ENCODE results near the gene AGXT.

Gene AGXT

DNA sequence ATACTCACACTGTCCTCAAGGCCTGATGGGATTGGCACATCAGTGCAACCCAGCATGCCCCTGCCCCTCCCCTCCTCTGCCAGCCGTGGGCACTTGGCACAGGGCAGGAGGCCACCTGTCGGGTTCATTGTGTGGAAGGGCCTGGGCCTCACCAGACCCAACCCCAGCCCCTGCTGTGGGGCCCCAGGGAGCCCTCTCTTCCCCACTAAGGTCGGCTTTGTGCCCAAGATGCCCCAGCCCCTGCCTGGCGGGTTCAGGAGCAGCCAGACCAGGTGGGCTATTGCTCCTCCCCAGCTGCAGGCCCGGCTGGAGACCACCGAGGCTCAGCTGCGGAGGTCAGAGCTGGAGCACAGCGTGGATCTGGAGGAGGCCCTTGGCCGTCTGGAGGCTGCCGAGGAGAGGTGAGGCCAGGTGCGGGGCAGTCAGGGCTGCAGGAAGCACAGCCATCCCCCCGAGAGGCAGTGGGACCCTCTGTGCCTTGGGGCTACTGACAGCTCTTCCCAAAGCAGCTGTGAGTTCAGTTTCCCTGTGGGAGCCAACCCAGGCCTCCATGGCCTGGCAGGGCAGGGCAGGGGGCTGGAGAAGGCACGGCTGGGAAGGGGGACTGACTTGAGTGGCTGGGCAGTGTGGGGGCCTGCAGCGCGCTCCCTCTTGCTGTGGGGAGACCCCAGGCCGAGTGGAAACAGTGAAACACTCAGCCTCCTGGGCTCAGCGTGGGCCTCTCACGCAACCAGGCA, 53.8 kb downstream of the AGXT start:
- H3K4me1 ChIP-seq (ENCODE audit: control insufficient read depth, insufficient read depth, low read length), result no peaks in the 10 kb centered on the region
- no peak overlapping the region for H3K4me3 ChIP-seq (ENCODE audit: low read length)
- no peaks in the 10 kb centered on the region for H3K36me3 ChIP-seq (ENCODE audit: control insufficient read depth, insufficient read depth, low read length)
- no peak overlapping the region for H3K9ac ChIP-seq (ENCODE audit: low read length)
- H3K27me3 ChIP-seq (ENCODE audit: control insufficient read depth, insufficient read depth, low read length), result no peaks in the 10 kb centered on the region
- no peak overlapping the region for H3K27ac ChIP-seq (ENCODE audit: low read depth, low read length)

GRCh38 chr2:240922982-240923537, 54.4 kb downstream of the AGXT start:
- Histone ChIP-seq H3K27me3 (ENCODE audit: control insufficient read depth, insufficient read depth, low read length) (no peaks in the 10 kb centered on the region), H3K9ac (ENCODE audit: low read length) (no peak overlapping the region), H3K4me1 (ENCODE audit: control insufficient read depth, insufficient read depth, low read length) (no peaks in the 10 kb centered on the region), H3K36me3 (ENCODE audit: control insufficient read depth, insufficient read depth, low read length) (no peaks in the 10 kb centered on the region), H3K27ac (ENCODE audit: low read depth, low read length) (no peak overlapping the region), H3K4me3 (ENCODE audit: low read length) (no peak overlapping the region)

- H3K27me3 ChIP-seq (ENCODE audit: control insufficient read depth, insufficient read depth, low read length), result no peaks in the 10 kb centered on the region
- H3K36me3 ChIP-seq (ENCODE audit: control insufficient read depth, insufficient read depth, low read length), result no peaks in the 10 kb centered on the region
- H3K4me1 ChIP-seq (ENCODE audit: control insufficient read depth, insufficient read depth, low read length), result no peaks in the 10 kb centered on the region
- no peak overlapping the region for H3K27ac ChIP-seq (ENCODE audit: low read depth, low read length)
- no peak overlapping the region for H3K9ac ChIP-seq (ENCODE audit: low read length)
- H3K4me3 ChIP-seq (ENCODE audit: low read length), result no peak overlapping the region
Measured at GRCh38 chr2:240925191-240925567, 56.6 kb downstream of the AGXT start.

- Histone ChIP-seq H3K36me3 (ENCODE audit: control insufficient read depth, insufficient read depth, low read length) (no peaks in the 10 kb centered on the region), H3K27me3 (ENCODE audit: control insufficient read depth, insufficient read depth, low read length) (no peaks in the 10 kb centered on the region), H3K4me3 (ENCODE audit: low read length) (no peak overlapping the region), H3K9ac (ENCODE audit: low read length) (no peak overlapping the region), H3K4me1 (ENCODE audit: control insufficient read depth, insufficient read depth, low read length) (no peaks in the 10 kb centered on the region), H3K27ac (ENCODE audit: low read depth, low read length) (no peak overlapping the region)
Measured at GRCh38 chr2:240925568-240926515, 57.2 kb downstream of the AGXT start.

GRCh38 chr2:240926516-240927389, 58.1 kb downstream of the AGXT start:
- Histone ChIP-seq H3K36me3 (ENCODE audit: control insufficient read depth, insufficient read depth, low read length) (no peaks in the 10 kb centered on the region), H3K4me3 (ENCODE audit: low read length) (no peak overlapping the region), H3K9ac (ENCODE audit: low read length) (no peak overlapping the region), H3K4me1 (ENCODE audit: control insufficient read depth, insufficient read depth, low read length) (no peaks in the 10 kb centered on the region), H3K27ac (ENCODE audit: low read depth, low read length) (no peak overlapping the region), H3K27me3 (ENCODE audit: control insufficient read depth, insufficient read depth, low read length) (no peaks in the 10 kb centered on the region)

DNA sequence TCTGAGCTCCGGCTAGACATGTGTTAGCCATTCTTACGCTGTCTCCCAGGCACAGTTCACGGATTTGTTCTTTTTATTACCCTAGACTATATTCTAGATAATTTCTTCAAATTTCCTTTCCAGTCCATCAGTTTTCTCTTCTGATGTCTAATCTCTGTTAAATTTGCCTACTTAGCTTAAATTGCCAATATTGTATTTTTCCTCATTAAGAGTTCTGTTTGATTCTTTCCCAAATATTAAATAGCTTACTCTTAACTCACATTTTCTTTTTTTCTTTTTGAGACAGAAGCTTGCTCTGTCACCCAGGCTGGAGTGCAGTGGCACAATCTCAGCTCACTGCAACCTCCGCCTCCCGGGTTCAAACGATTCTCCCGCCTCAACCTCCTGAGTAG, 58.8 kb downstream of the AGXT start:
- H3K27ac ChIP-seq (ENCODE audit: low read depth, low read length), result no peak overlapping the region
- H3K4me1 ChIP-seq (ENCODE audit: control insufficient read depth, insufficient read depth, low read length), result no peaks in the 10 kb centered on the region
- H3K27me3 ChIP-seq (ENCODE audit: control insufficient read depth, insufficient read depth, low read length), result no peaks in the 10 kb centered on the region
- no peak overlapping the region for H3K4me3 ChIP-seq (ENCODE audit: low read length)
- no peak overlapping the region for H3K9ac ChIP-seq (ENCODE audit: low read length)
- H3K36me3 ChIP-seq (ENCODE audit: control insufficient read depth, insufficient read depth, low read length), result no peaks in the 10 kb centered on the region

DNA sequence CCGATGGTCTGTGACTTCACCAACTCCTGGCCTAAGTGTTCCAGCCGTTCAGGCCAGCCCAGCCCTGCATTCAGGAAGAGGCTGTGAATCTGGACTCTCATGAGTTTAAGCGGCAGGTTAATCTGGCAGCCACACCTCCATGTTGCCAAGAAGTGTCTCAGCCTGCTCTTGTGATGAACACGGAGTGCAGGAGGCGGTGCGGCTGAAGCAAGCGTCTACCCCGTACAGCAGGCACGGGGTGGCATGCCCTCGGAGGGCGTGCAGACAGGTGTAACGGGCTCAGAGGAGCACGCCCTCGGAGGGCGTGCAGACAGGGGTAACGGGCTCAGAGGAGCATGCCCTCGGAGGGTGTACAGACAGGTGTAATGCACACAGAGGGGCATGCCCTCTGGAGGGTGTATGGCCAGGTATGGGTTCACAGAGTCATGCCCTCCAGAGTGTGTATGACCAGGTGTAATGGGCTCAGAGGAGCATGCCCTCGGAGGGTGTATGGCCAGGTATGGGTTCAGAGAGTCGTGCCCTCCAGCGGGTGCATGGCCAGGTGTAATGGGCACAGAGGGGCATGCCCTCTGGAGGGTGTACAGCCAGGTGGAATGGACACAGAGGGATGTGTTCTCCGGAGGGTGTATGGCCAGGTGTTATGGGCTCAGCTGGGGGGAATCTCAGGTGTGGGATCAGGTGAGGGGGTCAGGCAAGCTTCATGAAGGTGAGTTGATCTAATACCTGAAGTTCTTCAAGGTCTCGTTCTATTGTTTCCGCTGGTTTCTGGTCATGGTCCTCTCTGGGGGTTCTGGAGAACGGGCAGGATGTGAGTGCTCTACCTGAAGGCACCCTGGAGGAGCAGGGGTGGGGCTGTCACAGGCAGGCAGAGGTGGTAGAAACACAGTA, 60.1 kb downstream of the AGXT start:
- no peaks in the 10 kb centered on the region for H3K27me3 ChIP-seq (ENCODE audit: control insufficient read depth, insufficient read depth, low read length)

DNA sequence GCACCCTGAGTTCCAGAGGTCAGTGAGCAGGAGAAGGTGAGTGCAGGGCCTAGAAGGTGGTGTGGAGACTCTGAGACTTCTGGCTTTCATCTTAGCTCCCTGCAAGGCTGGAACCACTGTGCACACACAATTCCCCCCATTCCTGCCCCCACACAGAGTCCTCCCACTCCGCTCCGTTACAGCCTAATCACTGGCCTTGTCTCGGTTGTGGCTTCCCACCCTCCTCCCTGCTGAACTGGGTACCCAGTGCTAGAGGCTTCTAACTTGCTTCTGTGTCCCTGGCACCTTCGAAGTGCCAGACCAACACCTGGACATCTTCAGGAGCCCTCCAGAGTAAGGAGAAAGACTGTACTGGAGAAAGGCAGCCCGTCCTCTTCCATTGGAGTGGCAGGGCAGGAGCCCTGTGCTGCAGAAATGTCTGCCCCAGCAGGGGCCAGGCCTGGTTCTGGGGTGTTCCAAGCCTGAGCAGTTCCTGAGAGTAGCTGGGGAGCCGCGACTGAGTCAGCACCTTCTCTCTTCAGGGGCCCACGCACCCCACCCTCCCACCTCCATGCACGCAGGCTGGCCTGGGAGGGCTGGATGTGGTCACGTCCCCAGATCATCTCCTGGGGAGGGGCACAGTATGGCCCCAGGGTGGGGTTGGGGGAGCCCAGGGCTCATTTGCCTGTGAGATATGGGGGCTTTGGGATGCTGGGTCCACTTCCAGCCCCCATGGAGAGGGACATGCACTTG, 60.9 kb downstream of the AGXT start:
- H3K27me3 ChIP-seq (ENCODE audit: control insufficient read depth, insufficient read depth, low read length), result no peaks in the 10 kb centered on the region
- H3K9ac ChIP-seq (ENCODE audit: low read length), result no peak overlapping the region
- H3K36me3 ChIP-seq (ENCODE audit: control insufficient read depth, insufficient read depth, low read length), result no peaks in the 10 kb centered on the region
- no peak overlapping the region for H3K4me3 ChIP-seq (ENCODE audit: low read length)
- no peak overlapping the region for H3K27ac ChIP-seq (ENCODE audit: low read depth, low read length)
- H3K4me1 ChIP-seq (ENCODE audit: control insufficient read depth, insufficient read depth, low read length), result no peaks in the 10 kb centered on the region

More for the DNA sequence above, 60.1 kb downstream of the AGXT start:
- Histone ChIP-seq H3K9ac (ENCODE audit: low read length) (no peak overlapping the region), H3K4me3 (ENCODE audit: low read length) (no peak overlapping the region), H3K27ac (ENCODE audit: low read depth, low read length) (no peak overlapping the region), H3K36me3 (ENCODE audit: control insufficient read depth, insufficient read depth, low read length) (no peaks in the 10 kb centered on the region), H3K4me1 (ENCODE audit: control insufficient read depth, insufficient read depth, low read length) (no peaks in the 10 kb centered on the region)
